CD4-positive, alpha-beta T cell treated with Interleukin-17A for 4 hours (primary cell): Measurements from ENCODE around the gene SNUPN.
A peak's percentile ranks its signal among the peaks of the same experiment; 100 is the strongest.
"Not testable (repeated sequence)": the region's sequence is repeated elsewhere in the genome, so short reads cannot be mapped to it uniquely, and the experiment has no call there.

Experiments
- DNase-seq: peaks from one replicate; pipeline ENCODE4 v3.0.0-alpha.2; 2020; ENCODE audit warnings: mixed read lengths

The SNUPN gene

GRCh38 chr15:75653347-75653913 lies 27.9 kb upstream of the SNUPN start:
- DNase-seq: no peak

GRCh38 chr15:75651810-75652543 lies 26.5 kb upstream of the SNUPN start:
- peak; percentile 6 for DNase-seq

GRCh38 chr15:75650908-75651809 lies 25.6 kb upstream of the SNUPN start:
- DNase-seq: no peak

- no peak for DNase-seq
Measured at GRCh38 chr15:75649848-75650247, 24.3 kb upstream of the SNUPN start.

GRCh38 chr15:75649045-75649761 lies 23.7 kb upstream of the SNUPN start:
- no peak for DNase-seq

- no peak for DNase-seq
Measured at GRCh38 chr15:75648156-75649000, 22.9 kb upstream of the SNUPN start.

GRCh38 chr15:75647370-75648155 lies 22.0 kb upstream of the SNUPN start, which contains the start of gene SNX33:
TSS of gene SNX33 (plus strand) at chr15:75647912. CDS start at chr15:75649103, 1,191 bp downstream.
- DNase-seq: peak; percentile 64

- DNase-seq: peak; percentile 37
Measured at GRCh38 chr15:75646944-75647364, 21.4 kb upstream of the SNUPN start.

- DNase-seq: no peak
Measured at GRCh38 chr15:75646112-75646943, 20.8 kb upstream of the SNUPN start.

- no peak for DNase-seq
Measured at GRCh38 chr15:75644376-75644775, 18.9 kb upstream of the SNUPN start.

GRCh38 chr15:75641603-75642002 lies 16.1 kb upstream of the SNUPN start:
- DNase-seq: no peak

- DNase-seq: no peak
Measured at GRCh38 chr15:75641179-75641503, 15.6 kb upstream of the SNUPN start.

- DNase-seq: peak; percentile 70
Measured at GRCh38 chr15:75640483-75641178, 15.1 kb upstream of the SNUPN start.

- DNase-seq: peak; percentile 93
Measured at GRCh38 chr15:75639709-75640482, 14.4 kb upstream of the SNUPN start, which contains the start of gene IMP3. TSS of gene IMP3 (minus strand) at chr15:75640224. CDS start at chr15:75640168, 56 bp downstream.

- no peak for DNase-seq
Measured at GRCh38 chr15:75639191-75639708, 13.7 kb upstream of the SNUPN start.

GRCh38 chr15:75637245-75638009 lies 11.9 kb upstream of the SNUPN start:
- DNase-seq: no peak

GRCh38 chr15:75636026-75636425 lies 10.5 kb upstream of the SNUPN start:
- DNase-seq: no peak

GRCh38 chr15:75633922-75634321 lies 8.4 kb upstream of the SNUPN start:
- DNase-seq: not testable (repeated sequence)
